GM21367 (cell line): Measurements from ENCODE around the gene OR6N2.

Experiments
- ATAC-seq: cut with Tn5 transposase; IDR thresholded peaks from one replicate; pipeline ENCODE4 v1.9.1; 2021; ENCODE audit not compliant: unreplicated experiment

The OR6N2 gene

GRCh38 chr1:158781104-158781503 lies at the start of gene OR6N2:
TSS of gene OR6N2 (minus strand) at chr1:158781204. CDS start at chr1:158777635, 3,569 bp downstream.
- ATAC-seq = no peak

GRCh38 chr1:158830074-158830677 lies 49.2 kb upstream of the OR6N2 start:
- no peak for ATAC-seq

GRCh38 chr1:158821723-158822122 lies 40.7 kb upstream of the OR6N2 start:
- no peak for ATAC-seq

- ATAC-seq = peak; percentile 88
These were observed 38.7 kb upstream of the OR6N2 start for GRCh38 chr1:158819461-158820443.

- peak; percentile 9 for ATAC-seq
These were observed 38.0 kb upstream of the OR6N2 start for GRCh38 chr1:158818975-158819431.

- no peak for ATAC-seq
These were observed 37.6 kb upstream of the OR6N2 start for GRCh38 chr1:158818560-158818959.

- no peak for ATAC-seq
These were observed 34.0 kb upstream of the OR6N2 start for GRCh38 chr1:158814970-158815369.

GRCh38 chr1:158813164-158813563 lies 32.2 kb upstream of the OR6N2 start:
- ATAC-seq = no peak

- ATAC-seq = no peak
These were observed 31.3 kb upstream of the OR6N2 start for GRCh38 chr1:158812336-158812735.

GRCh38 chr1:158810311-158810710 lies 29.3 kb upstream of the OR6N2 start:
- no peak for ATAC-seq

- no peak for ATAC-seq
These were observed 28.9 kb upstream of the OR6N2 start for GRCh38 chr1:158809862-158810261.

- no peak for ATAC-seq
These were observed 28.3 kb upstream of the OR6N2 start for GRCh38 chr1:158809256-158809655.

GRCh38 chr1:158806916-158807536 lies 26.0 kb upstream of the OR6N2 start:
- no peak for ATAC-seq

- no peak for ATAC-seq
These were observed 22.7 kb upstream of the OR6N2 start for GRCh38 chr1:158803678-158804077.

- no peak for ATAC-seq
These were observed 20.4 kb upstream of the OR6N2 start for GRCh38 chr1:158801396-158801795.

GRCh38 chr1:158800526-158800925 lies 19.5 kb upstream of the OR6N2 start:
- no peak for ATAC-seq

- no peak for ATAC-seq
These were observed 18.7 kb upstream of the OR6N2 start for GRCh38 chr1:158799689-158800088.

GRCh38 chr1:158798531-158798930 lies 17.5 kb upstream of the OR6N2 start:
- ATAC-seq = no peak

- no peak for ATAC-seq
These were observed 13.2 kb upstream of the OR6N2 start for GRCh38 chr1:158794247-158794646.

- ATAC-seq = peak; percentile 53
These were observed 12.6 kb upstream of the OR6N2 start for GRCh38 chr1:158793604-158794003.
